HEK293T (cell line): ENCODE measurements around the gene DCTPP1.

ENCODE experiments used
- PKNOX1 ChIP-seq: fragments of 450-650 bp; IDR thresholded peaks from 2 replicates; pipeline ENCODE4 v1.6.1; 2016
- SP1 ChIP-seq: fragments of 450-650 bp; IDR thresholded peaks from 2 replicates; pipeline ENCODE4 v1.6.1; 2017

- TF ChIP-seq SP1 = no peak
- no peak for TF ChIP-seq PKNOX1
Measured at GRCh38 chr16:30413112-30413806, 16.6 kb downstream of the DCTPP1 start.
